DMS 273 (cell line): ENCODE results near the gene ZBTB37.
"Not testable (repeated sequence)": the region's sequence is repeated elsewhere in the genome, so short reads cannot be mapped to it uniquely, and the experiment has no call there.

Source experiments
- DNase-seq: peaks from one replicate; lab custom pipeline; 2025; ENCODE audit not compliant: unreplicated experiment; lab: John Stamatoyannopoulos, UW

The ZBTB37 gene

DNA sequence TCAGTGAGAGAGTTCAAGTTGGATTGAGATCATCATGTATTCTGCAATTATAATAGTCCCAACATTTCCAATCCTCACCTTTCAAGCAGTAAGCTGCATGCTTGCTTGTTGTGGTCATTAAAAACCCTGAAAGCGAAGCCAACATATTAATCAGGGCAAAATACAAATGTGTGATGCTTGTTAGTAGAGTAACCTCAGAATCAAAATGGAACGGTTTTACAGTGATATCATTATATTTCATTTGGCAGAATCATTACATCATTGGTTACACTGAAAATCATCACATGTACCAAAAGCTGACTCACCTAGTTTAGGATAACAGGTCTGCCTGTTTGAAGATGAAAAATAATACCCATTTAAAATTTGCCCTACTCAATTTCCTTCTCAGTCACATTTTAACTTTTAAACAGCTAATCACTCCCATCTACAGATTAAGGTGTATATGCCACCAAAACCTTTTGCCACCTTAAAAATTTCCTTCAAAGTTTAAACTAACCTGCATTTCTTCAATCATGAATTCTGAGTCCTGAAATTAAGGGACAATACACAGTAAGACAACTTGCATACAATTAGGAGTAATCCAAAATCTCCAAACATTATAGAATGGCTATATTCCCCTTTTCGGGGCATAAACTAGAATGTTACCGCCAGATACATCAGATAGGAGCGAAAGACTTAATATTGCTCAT is 3.9 kb upstream of the ZBTB37 start:
- peak; percentile 37 for DNase-seq

DNA sequence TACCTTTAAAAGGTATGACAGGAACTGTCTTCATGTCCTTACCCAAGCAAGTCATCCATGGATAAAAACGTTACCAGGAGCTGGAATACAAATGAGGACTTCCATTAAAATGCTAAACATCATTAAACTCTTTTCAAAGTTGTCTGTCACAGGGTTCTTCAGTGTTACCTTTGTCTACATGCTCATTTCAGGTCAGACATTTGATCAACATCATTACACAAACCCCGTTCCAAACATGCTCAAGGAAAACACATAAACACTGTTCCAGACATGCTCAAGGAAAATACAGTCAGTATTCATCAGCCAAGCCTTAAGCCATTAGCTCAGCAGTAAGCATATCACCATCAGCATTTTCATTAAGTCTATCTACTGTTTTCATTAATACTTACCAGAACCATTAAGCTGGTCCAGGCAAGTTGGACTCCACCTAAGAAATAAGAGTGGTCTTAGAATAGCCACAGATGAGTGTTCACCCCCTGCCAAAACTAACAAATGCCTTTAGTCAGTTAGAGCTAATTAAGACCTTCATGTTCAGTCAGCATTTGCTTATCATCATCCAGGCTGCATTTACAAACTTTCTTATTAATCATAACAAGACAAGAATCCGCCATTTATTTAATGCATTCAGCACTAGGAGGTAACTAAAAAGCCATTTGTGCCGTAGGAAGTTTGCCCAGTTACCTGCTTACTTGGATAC is 2.6 kb upstream of the ZBTB37 start:
- peak; percentile 47 for DNase-seq

DNA sequence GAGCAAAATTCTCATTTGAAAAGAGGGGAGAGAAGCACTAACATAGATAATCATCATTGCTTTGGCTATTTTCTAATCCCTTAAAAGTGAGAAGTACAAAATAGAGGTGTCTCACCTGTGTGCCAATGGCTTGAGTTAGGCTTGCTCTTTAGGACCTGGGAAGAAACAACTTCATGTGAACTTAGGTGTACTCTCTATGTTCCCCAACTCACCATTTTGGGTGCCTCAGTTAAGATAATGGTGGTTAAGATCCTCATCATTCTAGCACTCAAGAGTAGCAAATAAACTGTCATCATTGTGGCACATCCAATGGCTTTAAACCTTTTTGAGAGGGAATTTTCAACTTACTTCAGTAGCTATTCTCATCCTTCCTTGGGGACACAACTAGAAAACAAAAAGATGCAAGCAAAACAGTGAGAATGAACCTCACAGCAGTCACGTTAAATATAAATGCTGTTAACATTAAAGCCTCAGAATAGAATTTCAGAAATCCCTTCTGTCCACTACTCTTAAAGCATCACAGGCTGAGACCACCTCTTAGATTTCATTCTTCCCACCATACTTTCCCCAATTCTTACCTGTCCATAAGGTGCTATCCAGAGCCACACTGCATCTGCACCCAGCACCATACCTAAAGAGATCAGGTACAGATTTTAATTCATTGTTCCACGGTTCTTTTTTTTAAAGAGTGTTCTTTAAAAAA is 1.6 kb upstream of the ZBTB37 start:
- peak; percentile 33 for DNase-seq

DNA sequence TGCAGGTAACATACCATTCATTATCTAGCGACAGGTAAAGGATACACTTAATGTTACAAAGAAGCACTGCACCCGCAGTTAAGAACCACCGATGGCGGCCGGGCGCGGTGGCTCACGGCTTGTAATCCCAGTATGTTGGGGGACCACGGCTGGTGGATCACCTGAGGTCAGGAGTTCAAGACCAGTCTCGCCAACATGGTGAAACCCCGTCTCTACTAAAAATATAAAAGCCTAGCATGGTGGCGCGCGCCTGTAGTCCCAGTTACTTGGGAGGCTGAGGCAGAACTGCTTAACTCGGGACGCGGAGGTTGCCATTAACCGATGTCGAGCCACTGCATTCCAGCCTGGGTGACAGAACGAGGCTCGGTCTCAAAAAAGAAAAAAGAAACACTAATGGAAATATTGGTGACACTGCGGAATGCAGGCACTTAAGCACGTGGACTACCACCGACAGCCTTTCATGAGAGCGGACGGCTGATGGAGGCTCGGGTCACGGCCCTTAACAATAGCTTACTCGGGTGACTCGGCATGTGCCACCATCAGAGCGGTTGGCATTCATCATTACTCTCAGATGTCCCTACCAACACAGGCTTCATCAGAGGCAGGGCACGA is 933 bp upstream of the ZBTB37 start:
- no peak for DNase-seq

DNA sequence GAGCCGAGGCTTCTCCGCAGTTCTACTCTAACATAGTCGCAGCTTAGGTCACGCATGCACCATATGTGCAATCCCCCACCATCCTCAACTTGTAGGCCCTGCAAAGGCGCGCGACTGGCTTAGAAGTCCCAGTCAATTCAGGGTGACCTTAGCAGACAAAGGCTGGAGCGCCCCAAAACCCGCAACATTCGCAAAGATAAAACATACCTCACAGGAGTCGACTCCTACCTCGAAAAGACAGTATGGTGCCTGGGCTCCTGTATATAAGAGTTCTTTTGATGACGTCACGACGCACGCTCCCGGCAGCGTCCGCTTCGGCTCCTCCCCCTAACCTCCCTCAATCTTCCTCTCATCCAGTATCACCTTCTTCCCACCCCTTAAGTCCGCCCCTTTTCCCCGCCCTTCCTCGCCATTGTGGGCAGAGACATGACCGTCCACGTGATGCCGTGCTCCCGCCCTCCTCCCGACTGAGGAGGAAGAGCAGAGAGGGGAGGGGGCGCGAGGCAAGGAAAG is 371 bp upstream of the ZBTB37 start, which contains the start of gene GAS5:
Gene GAS5, minus strand, starts transcription at position 237 of the 513 bp plus-strand sequence.
- DNase-seq, result peak; percentile 100

DNA sequence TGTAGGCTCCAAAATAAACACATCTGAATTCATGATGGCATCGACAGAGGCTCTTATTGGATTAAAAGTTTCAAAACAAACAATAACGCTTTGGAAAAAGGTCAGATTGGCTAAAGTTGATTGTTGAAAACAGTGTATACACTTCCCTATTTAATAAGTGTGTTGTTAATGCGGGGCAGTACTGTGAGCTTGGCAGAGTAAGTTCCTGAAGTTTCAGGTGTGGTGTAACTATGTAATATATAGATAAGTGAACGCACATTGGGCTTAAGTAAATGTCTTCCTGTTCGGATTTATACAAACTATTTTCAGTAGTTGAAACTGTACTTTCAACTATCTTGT is 810 bp downstream of the ZBTB37 start:
- DNase-seq, result no peak

DNA sequence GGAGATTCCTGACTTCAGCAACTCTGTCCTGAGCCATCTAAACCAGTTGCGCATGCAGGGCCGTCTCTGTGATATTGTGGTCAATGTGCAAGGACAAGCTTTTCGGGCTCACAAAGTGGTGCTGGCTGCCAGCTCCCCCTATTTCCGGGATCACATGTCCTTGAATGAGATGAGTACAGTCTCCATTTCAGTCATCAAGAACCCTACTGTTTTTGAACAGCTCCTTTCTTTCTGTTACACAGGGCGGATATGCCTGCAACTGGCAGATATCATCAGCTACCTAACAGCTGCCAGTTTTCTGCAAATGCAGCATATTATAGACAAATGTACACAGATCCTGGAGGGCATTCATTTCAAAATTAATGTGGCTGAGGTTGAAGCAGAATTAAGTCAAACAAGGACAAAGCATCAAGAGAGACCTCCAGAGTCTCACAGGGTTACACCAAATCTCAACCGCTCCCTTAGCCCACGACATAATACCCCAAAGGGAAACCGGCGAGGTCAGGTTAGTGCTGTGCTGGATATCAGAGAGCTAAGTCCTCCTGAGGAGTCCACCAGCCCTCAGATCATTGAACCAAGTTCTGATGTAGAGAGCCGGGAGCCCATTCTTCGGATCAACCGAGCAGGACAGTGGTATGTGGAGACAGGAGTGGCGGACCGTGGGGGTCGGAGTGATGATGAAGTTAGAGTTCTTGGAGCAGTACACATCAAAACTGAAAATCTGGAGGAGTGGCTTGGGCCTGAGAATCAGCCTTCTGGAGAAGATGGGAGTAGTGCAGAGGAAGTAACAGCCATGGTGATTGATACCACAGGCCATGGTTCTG is 2.3 kb downstream of the ZBTB37 start:
- DNase-seq, result no peak

DNA sequence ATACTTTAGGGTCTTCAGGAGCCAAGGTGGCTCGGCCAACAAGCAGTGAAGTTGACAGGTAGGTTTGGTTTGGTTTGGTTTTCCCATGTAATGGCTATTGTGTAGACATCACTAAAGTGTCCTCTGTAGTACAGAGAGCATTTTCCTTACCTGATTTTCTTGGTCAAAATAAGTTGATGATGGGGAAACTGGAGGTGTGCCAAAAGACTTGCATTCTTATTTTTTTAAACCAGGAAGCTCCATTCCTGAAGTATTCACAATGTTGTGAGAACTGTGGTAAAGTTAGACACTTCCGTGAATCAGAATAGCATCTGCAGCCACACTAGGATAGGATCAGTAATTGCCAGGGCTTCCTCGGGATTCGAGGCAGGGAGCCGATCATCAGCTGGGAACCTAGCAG is 2.9 kb downstream of the ZBTB37 start:
- no peak for DNase-seq

DNA sequence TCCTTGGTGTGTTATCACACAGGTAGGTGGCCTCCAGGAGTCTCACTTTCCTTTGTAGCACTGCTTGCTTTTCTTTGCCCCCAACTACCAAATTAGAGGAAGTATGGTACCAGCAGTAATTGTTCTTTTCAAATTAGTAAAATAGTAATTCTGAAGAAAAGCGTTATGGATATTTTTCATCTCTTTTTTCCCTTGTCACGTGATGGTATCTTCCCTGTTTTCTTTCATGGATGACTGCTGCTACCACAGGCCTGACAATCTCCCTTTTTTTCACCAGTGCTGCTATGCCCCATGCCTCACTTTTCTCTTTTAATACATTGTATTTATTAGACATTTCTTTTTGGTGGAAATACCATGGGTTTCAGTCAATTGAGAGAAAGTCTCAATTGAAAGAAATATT is 3.3 kb downstream of the ZBTB37 start:
- DNase-seq, result no peak

DNA sequence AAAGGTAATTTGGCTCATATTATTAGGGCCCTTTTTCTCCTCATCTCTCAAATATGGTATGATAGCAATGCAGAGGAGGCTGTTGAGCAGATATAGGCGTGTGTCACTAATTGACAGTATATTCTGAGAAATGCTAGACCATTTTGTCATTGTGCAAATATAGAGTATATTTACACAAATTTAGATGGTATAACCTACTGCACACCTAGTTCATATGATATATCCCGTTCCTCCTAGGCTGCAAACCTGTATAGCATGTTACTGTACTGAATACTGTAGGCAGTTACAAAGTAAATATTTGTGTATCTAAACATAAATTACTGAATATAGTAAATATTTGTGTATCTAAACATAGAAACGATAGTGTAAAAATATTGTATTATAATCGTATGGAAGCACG is 8.6 kb downstream of the ZBTB37 start:
- DNase-seq, result no peak

DNA sequence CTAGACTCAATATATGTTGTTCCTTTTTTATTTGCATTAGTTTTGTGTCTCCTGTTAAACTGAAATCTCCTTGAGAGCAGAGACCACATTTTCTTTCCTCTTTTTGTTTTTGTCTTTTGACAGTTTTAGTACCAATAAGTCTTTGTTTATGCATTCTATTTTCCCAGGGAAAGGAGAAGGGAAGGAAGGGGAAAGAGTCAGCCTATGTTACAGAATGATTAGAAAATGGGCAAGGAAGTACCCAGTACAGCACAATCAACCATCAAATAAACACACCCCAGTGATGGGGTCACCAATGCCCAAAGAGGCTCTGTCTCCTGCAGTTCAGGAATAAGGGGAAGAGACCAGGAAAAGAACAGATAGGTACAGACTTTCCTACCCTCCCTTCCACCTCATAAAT is 10.1 kb downstream of the ZBTB37 start:
- DNase-seq, result no peak

DNA sequence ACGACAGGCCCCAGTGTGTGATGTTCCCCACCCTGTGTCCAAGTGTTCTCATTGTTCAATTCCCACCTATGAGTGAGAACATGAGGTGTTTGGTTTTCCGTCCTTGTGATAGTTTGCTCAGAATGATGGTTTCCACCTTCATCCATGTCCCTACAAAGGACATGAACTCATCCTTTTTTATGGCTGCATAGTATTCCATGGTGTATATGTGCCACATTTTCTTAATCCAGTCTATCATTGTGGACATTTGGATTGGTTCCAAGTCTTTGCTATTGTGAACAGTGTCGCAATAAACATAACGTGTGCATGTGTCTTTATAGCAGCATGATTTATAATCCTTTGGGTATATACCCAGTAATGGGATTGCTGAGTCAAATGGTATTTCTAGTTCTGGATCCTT is 12.9 kb downstream of the ZBTB37 start:
- not testable (repeated sequence) for DNase-seq

DNA sequence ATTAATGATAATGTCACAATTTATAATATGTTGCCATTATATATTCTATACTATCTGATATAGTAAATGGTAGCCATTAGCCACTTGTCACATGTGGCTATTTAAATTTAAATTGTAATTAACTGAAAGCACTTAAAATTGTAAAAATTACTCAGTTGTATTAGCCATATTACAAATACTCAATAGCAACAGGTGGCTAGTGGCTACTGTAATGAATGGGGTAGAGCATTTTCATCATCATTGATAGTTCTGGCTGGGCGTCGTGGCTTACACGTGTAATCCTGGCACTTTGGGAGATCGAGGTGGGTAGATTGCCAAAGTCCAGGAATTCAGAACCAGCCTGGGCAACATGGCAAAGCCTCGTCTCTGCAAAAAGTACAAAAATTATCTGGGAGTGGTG is 16.5 kb downstream of the ZBTB37 start:
- DNase-seq, result no peak

DNA sequence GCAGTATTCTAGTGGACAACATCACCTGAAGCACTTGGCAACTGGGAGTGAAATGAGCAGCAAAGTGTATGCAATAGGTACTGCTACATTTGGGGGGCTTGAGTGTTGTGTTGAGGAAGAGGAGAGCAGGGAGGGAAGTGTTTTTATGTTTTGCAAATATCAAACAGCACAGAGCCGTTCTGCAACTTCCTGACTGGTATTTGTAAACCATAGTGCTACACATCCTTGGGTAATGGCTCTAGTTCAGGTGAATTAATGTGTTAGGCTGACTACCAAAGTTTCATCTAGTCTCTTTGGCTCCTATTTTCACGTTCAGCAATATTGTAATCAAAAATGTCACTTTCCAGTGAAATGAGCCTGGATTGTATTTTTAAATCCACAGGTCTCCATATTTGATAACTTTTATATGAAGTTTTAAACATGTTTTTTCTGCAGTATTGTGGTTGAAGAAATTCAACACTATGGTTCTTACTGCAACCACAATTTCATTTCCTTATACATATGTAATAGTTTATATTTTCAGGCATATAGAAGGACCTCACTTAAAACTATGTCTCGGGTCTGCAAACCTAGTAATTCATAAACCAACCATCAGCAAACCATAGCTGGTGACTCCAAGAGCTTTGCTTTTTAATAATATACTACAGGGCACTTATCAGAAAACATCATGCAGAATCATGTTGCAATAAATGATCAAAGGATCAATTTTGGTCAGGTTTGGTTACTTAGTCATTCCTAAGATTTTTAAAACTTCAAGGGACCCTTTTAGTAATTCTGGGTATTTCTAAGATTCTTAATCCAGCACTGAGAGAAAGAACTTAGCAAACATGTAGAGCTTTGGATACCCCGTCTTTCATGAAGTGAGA is 18.8 kb downstream of the ZBTB37 start:
- no peak for DNase-seq

DNA sequence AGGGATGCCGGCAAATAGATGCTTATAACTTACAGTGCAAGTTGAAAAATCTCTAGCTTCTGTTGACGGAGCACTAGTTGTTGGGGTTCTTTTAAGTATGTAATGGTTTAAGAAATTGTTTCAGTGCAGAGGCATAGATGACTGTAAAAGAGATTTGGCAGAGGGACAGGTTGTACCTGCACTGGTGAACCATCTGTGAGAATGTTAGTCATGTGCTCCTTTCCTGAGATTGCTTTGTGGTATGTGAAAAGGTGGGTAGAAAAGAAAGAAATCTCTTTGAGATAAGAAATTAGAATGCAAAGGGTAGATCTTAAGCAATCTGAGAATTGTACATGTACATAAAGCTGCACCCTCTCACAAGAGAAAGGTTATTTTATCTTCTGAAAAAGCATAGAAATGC is 19.4 kb downstream of the ZBTB37 start:
- no peak for DNase-seq

DNA sequence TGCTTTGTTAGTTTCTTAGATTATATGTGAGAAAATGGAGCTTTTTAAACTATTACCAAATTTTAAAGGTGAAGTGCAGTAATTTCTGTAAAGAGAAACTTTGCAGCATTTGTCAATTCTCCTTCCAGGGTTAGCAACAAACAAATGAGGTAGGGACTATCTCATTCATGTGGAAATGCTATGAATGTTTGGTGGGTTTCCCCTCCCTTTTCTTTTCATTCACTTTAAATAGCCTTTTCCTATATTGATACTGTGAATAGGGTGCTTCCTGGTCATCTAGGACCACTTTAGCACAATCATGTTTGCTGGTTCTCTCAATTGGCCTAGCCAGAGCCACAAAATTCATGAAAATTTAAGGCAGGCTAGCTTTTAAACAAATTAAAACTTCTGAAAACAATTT is 20.6 kb downstream of the ZBTB37 start:
- no peak for DNase-seq

DNA sequence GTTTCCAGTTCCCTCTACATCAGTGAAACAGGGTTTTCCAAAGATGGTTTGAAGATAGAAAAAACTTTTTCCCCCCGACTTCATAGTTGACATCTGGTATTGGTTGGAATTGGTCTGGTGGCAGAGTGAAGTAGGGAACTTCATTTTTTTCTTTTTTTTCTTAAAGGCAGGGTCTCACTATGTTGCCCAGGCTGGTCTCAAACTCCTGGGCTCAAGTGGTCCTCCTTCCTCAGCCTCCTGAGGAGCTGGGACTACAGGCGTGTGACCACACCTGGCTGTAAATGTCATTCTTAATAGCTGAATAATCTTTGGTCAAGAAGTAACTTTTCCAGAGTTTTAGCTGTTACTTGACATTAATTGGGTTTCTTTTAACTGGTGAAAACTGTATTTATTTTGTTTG is 21.7 kb downstream of the ZBTB37 start:
- DNase-seq, result no peak

DNA sequence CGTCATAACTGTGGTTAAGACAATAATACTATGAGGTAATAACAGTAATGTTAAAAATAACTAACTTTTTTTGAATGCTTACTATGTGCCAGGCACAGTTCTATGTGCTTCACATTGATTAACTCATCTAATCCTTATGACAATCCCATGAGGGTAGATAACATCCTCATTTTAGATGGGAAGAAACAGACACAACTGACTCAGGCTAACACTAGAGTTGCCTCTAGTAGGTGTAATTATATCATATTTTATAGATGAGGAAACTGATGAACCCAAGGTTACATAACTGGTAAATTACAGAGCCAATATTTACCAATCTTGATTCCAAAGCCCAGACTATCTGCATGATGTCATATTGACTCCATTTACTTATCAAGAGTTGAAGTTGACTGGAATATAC is 25.4 kb downstream of the ZBTB37 start:
- DNase-seq, result no peak

DNA sequence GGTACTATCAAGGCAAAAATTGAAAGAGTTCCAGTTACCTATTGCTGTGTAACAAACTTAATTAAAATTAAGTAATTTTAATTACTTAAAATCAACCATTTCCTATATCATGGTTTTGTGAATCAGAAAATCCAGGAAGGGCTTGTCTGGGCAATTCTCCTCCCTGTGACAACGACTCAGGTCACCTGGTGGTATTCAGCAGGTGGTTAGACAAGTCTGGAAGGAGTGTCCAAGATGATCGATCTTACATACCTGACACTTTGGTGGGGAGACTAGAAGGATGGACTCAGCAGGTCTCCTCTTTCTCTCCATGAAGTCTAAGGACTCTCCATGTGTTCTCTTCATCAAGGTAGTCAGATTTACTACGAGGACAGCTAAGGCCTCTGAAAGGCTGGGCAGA is 26.0 kb downstream of the ZBTB37 start:
- no peak for DNase-seq

DNA sequence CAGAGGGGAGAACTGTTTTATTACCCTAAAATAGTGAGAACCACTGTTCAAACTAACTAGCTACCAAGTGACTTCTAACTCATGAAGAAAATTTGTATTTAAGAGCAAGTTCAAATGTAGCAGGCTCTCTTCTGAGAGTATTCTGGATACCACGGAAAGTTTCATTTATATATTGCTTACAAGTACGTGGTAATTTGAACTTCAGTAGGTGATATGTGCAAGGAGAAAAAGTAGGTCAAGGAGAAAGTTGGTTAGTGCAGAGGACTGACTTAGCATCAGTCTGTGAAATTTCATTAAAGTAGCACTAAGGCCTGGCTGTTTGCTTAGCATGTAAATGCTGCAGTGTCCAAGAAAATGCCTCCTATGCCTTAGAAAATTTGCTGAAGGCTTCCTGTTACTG is 32.2 kb downstream of the ZBTB37 start:
- DNase-seq, result no peak
